ENCODE data around the gene ERH. TPM values are rescaled to one million over a fixed set of nuclear protein-coding genes. Genes with fewer than 3 reads are reported as not detected.

Gene ERH
- total and polyA plus RNA-seq, 2 donors (not counting 3 experiments of a cell fraction or from before 2014, with no cell fraction given) = 157 to 263 TPM

DNA sequence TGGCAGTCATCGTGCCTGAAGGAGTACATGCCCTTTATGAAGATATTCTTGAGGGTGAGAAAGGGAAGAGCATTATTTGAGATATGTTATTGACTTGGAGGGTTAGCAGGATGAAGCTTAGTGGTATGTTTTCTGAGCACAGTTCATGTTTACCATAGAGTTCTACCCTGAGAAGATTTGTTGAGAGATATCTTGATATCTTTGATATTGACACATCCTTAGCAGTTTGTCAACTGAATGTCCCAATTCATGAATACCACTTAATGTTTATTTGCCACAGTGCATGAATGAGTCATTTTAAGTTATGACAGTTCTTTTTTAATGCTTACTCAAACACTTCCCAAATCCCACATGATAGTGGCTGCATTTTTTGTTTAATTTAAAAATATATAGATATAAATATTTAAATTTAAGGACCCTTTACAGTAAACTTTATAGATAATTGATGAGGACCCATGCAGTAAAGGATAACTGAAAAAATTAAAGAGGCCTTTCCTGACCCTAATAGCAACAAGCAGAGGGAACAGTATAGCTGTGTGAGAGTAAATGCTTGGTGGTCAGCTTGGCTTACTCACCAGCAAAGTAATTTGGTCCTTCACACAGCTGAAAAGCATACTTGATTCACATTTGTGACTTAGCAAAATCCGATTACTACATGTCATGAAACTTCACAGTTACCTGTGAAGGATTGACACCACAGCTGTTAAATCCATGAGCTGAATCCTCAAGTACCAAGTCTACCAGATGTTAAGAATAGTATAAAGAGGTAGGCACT is 26.2 kb upstream of the ERH start:
- Histone ChIP-seq H3K79me2 (ENCODE audit: control insufficient read depth, insufficient read depth, low read length) (peaks cover 7% of the 10 kb centered on the region), H3K9ac (replicated peaks; ENCODE audit: extremely low read depth, insufficient read depth, low read length) (no peak overlapping the region), H3K9me3 (replicated peaks; ENCODE audit: control insufficient read depth, insufficient read depth, low read length) (no peaks in the 10 kb centered on the region), H3K27ac (ENCODE audit: insufficient read depth, low read depth, low read length) (no peak overlapping the region), H4K20me1 (replicated peaks; ENCODE audit: control insufficient read depth, extremely low read depth, insufficient read depth, low read length) (no peaks in the 10 kb centered on the region), H3K36me3 (ENCODE audit: control insufficient read depth in 2 of 2, extremely low read depth in 1 of 2, insufficient read depth in 2 of 2, low read length in 2 of 2) (peaks cover 6 to 9% of the 10 kb centered on the region in 2 experiments), H3K4me2 (ENCODE audit: insufficient read depth, low read length) (no peak overlapping the region), H3K27me3 (ENCODE audit: control insufficient read depth in 2 of 2, insufficient read depth in 2 of 2, low read length in 2 of 2) (no peaks in the 10 kb centered on the region), H3K9me1 (replicated peaks; ENCODE audit: control insufficient read depth, extremely low read depth, insufficient read depth, low read length) (no peaks in the 10 kb centered on the region), H2AFZ (ENCODE audit: low read depth, low read length) (no peak overlapping the region), H3K4me1 (ENCODE audit: control insufficient read depth, extremely low read depth, insufficient read depth, low read length) (no peaks in the 10 kb centered on the region), H3K4me3 (replicated peaks in 1 of 3; ENCODE audit: insufficient read depth in 1 of 3, low read depth in 1 of 3, low read length in 3 of 3) (no peak overlapping the region)
- ChIA-PET POLR2A (no interaction called here), CTCF (interaction anchor here (0.6 to 0.7 kb wide), 2 partner anchors 80 to 186 kb away, joined by 3 read pairs; no protein-coding TSS in a partner anchor)
- dilution Hi-C loops (cut with MboI; ENCODE audit: extremely low pct_ligation_motif_present, low sequenced_read_pairs) (no loop called here), intact Hi-C loops (cut with micrococcal nuclease) (no loop called here)
- TF ChIP-seq POLR2A (IDR thresholded peaks at IDR 0.05; ENCODE audit: low read depth, low read length) (no peak), FOS (IDR thresholded peaks at IDR 0.05; ENCODE audit: borderline replicate concordance, insufficient read depth, low read length) (no peak), MYC (IDR thresholded peaks at IDR 0.05; ENCODE audit: low read depth, low read length) (no peak), POLR2AphosphoS5 (IDR thresholded peaks at IDR 0.05; ENCODE audit: insufficient read depth, low read depth, low read length) (no peak), EZH2 (IDR thresholded peaks at IDR 0.05; ENCODE audit: borderline replicate concordance, low read depth, low read length, severe bottlenecking) (no peak), JUN (IDR thresholded peaks at IDR 0.05; ENCODE audit: borderline replicate concordance, insufficient read depth, insufficient read length, low read depth) (no peak), GATA2 (IDR thresholded peaks at IDR 0.05; ENCODE audit: insufficient read depth, insufficient read length, low read depth, low read length) (no peak)
- TF ChIP-seq, protein P1, sequence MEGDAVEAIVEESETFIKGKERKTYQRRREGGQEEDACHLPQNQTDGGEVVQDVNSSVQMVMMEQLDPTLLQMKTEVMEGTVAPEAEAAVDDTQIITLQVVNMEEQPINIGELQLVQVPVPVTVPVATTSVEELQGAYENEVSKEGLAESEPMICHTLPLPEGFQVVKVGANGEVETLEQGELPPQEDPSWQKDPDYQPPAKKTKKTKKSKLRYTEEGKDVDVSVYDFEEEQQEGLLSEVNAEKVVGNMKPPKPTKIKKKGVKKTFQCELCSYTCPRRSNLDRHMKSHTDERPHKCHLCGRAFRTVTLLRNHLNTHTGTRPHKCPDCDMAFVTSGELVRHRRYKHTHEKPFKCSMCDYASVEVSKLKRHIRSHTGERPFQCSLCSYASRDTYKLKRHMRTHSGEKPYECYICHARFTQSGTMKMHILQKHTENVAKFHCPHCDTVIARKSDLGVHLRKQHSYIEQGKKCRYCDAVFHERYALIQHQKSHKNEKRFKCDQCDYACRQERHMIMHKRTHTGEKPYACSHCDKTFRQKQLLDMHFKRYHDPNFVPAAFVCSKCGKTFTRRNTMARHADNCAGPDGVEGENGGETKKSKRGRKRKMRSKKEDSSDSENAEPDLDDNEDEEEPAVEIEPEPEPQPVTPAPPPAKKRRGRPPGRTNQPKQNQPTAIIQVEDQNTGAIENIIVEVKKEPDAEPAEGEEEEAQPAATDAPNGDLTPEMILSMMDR (IDR thresholded peaks at IDR 0.05; ENCODE audit: extremely low read depth in 1 of 2, insufficient read depth in 1 of 2, low read depth in 1 of 2, low read length in 2 of 2) = no peak
- TF ChIP-seq, protein P2, sequence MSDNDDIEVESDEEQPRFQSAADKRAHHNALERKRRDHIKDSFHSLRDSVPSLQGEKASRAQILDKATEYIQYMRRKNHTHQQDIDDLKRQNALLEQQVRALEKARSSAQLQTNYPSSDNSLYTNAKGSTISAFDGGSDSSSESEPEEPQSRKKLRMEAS (IDR thresholded peaks at IDR 0.05; ENCODE audit: insufficient read depth, insufficient read length) = no peak
- FAIRE-seq (no peak), DNase-seq (ENCODE audit: low read depth, low spot score) (no peak)
- no TSS peak for BruUV-seq (replicated peaks)
